A673 (cell line): ENCODE data around the gene DFFB.

Source experiments
- CTCF ChIP-seq: fragments of 300-800, 200-600 bp; sonication (generic); conservative IDR thresholded peaks from 2 replicates; pipeline ENCODE4 v1.5.1; 2017; ENCODE audit warnings: low read depth, mild to moderate bottlenecking, antibody characterized with exemption, low read length, moderate library complexity, mixed read lengths
- EZH2 ChIP-seq: fragments of 200-600 bp; sonication (generic); IDR thresholded peaks from 2 replicates; pipeline ENCODE4 v1.6.1; 2017; ENCODE audit warnings: borderline replicate concordance, low read depth, mild to moderate bottlenecking, mixed read lengths, antibody characterized with exemption, low read length; ENCODE audit not compliant: poor library complexity, severe bottlenecking

GRCh38 chr1:3896396-3897000, 39.2 kb downstream of the DFFB start:
- TF ChIP-seq CTCF, result no peak
- no peak for TF ChIP-seq EZH2
